Left kidney (tissue), 2 donors: ENCODE measurements around the gene PLCL2. TPM values are rescaled to one million over a fixed set of nuclear protein-coding genes. Genes with fewer than 3 reads are reported as not detected.
"Not testable (repeated sequence)": the region's sequence is repeated elsewhere in the genome, so short reads cannot be mapped to it uniquely, and the experiment has no call there.

Experiments
- DNase-seq: peaks from one replicate; pipeline ENCODE4 v3.0.0-alpha.2; 2013
- polyA plus RNA-seq: library from polyadenylated mRNA; unstranded; fragments of 120-200 nt; gene quantifications from one replicate; pipeline ENCODE4 v1.2.1, GENCODE V29; 2013; ENCODE audit not compliant: insufficient read length

The PLCL2 gene
- polyA plus RNA-seq, 1 donor, result 16.4 TPM

DNA sequence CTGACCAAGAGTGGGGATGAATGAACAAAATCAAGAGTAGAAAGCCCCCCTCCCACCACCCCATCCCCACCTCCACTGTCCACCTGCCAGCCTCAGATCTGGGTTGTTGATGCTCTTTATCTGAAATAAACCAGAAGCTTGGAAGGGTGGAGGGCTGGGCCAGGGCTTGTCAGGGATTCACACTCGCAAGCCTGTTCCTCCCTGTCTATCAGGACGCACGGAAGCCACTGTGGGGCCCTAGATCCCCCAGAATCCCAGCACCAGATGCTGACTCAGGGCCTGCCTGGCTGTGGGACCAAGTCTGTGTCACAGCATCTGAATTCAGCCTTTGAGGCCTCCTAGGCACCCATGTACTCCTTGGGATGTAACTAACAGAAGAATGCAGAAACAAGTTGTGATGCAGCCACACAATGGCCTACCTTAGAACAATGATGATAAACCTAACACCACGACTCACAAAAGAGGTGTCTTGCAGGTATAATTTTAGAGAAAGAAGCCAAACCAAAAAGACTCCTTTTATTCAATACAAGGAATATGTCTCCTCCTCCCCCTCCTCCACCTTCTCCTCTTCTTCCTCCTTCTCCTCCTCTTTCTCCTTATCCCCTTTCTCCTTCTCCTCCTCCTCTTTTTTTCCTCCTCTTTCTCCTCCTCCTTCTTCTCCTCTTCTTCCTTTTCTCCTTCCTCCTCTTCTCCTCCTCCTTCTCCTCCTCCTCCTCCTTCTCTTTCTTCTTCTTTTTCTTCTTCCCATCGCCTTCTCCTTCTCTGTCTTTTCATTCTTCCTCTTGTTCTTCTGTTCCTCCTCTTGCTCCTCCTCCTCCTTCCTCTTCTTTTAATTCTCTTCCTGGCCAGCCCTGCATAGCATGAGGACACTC is 234.7 kb downstream of the PLCL2 start:
- no peak for DNase-seq

GRCh38 chr3:17120115-17120514 is 235.4 kb downstream of the PLCL2 start:
- DNase-seq, result no peak

DNA sequence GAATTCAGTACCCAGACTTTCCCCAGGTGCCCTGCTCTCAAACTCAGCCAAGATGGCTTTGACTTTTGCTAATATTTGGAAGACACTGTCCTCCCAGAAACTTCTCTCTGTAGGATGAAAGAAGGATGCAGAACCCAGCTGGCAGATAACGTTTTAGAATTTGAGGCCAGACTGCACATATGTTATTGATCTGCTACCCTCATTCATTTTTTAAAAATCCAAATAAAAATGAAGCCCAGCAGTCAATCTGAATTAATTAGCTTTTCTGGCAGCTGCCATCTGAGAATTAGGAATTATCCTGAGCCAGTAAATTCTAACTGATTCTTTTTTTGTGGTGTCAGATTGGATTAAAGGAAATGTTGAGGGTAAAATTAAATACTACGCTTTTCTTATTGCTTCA is 236.6 kb downstream of the PLCL2 start:
- no peak for DNase-seq

DNA sequence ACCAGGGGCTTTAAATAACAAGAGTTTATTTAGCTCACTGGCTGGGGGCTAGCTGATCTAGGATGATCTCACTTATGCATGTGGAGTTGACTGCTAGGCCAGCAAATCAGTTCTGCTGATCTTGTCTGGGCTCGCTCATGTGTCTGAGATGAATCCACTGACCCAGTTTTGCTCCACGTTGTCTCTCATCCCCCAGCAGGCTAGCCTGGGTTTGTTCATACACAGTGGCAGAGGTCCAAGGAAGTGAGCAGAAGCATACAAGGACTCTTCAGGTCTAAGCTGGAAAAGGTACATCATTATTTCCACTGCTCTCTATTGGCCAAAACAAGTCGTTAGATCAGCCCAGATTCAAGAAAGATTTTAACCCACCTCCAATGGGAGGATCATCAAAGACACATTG is 238.0 kb downstream of the PLCL2 start:
- no peak for DNase-seq

DNA sequence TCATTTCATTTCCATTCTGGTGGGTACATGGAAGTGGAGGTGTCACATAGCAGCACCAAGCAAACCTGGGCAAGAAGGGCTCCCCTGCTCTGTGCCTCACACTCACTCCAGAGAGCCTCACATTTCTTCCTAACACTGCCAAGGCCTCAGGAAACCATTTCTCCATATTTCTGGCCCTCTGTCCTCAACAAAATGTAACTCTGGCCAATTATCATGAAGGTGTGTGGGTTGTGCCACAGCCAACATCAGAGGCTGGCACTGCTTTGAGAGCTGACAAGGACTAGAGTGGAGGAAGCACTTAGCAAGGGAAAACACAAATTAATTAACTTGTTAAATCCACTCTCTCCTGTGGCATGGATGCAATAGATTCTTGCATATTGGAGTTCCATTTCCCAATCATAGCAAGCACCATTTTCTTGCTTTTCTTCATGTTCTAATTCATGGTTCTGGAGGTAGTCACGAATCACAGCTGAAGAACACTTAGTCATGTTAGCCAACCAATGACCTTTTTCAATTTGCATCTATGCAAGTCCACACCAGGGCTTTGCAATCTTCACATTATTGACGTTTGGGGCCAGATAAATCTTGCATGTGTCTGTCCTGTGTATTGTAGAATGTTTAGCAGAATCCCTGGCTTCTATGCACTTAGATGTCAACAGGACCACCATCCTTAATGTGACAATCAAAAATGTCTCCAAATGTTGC is 241.1 kb downstream of the PLCL2 start:
- DNase-seq, result no peak

DNA sequence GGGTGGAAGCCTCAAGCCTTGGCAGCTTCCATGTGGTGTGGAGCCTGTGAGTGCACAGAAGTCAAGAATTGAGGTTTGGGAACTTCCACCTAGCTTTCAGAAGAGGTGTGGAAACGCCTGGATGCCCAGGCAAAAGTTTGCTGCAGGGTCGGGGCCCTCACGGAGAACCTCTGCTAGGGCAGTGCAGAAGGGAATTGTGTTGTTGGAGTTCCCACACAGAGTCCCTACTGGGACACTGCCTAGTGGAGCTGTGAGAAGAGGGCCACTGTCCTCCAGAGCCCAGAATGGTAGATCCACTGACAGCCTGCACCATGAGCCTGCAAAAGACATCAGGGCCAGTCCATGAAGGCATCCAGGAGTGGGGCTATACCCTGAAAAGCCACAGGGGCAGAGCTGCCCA is 243.9 kb downstream of the PLCL2 start:
- DNase-seq, result not testable (repeated sequence)

- no peak for DNase-seq
Measured at GRCh38 chr3:17129556-17129955, 244.8 kb downstream of the PLCL2 start.

DNA sequence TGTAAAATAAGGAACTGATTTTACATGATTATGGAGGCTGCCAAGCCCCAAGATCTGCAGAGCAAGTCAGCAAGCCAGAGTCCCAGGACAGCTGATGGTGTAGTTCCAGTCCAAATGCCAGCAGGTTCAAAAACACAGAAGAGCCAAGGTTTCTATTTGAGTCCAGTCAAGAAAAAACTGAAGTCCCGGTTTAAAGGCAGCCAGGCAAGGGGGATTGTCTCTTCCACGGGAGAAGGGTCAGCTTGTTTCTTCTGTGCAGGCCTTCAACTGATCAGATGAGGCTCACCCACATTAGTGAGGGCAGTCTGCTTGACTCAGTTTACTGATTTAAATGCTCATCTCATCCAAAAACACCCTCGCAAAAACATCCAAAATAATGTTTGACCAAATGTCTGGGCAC is 246.2 kb downstream of the PLCL2 start:
- DNase-seq, result no peak

DNA sequence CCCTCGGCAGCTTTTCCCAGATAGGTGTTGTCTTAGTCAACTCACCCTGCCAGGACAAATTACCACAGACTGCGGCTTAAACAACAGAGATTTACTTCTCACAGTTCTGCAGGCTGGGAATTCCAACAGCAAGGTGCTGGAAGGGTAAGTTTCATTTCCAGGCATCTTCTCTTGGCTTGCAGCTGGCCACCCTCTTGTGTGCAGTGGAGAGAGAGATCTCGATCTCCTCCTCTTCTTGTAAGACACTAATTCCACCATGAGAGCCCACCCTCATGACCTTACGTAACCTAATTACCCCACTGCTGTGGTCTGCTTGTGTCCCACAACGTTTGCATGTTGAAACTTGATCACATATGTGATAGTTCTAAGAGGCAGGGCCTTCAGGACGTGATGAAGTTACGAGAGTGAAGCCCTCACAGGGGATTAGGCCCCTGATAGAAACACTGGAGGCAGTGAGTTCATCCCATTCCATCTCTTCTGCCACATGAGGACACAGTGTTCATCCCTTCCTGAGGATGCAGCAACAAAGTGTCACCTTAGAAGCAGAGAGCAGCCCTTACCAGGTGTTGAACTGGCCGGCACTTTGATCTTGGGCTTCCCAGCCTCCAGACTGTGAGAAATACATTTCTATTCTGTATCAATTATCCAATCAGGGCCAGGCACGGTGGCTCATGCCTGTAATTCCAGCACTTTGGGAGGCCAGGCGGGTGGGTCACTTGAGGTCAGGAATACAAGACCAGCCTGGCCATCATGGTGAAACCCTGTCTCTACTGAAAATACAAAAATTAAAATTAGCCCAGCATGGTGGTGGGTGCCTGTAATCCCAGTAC is 247.7 kb downstream of the PLCL2 start:
- DNase-seq, result no peak

DNA sequence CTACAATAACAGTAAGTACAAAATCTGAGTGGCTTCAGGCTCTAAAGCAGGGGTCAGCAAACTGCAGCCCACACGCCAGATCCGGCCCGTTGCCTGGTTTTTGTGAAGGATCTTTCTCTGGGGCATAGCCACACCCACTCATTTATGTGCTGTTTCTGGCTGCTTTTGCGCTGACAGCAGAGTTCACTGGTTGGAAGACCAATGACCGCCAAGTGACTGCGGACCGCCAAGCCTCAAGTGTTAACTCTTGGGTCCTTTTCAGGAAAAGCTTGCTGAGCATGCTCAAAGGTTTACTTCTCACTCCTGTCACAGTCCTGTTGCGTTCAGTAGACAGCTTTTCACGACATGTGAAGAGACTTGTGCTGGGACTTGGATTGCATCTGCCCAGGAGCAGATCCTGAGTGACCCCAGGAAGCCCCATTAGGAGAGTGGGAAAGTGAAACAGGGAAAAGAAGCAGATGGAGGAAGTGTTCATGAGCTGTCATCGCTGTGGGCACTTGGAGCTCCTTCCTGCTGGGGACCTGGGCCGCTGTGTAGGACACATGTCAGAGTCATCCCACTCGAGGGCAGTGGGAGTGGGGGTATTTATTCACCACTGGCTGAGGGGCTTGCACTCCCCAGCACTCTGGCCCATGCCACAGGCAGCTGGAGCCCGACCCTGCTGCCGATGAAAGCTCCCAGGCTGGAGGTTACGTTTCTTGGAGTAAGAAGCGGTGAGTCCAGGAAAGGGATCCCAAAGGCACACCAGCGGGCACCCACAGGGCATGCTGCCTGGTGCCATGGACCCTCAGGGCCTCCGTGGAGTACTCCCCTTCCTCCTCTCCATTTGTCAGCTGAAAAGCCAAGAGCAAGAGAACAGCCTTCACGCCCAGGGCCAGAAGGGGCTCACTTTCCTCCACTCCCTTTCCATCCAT is 249.1 kb downstream of the PLCL2 start:
- DNase-seq, result no peak

GRCh38 chr3:17135696-17136095 is 250.9 kb downstream of the PLCL2 start:
- DNase-seq, result peak; percentile 30

GRCh38 chr3:17136136-17136721 is 251.5 kb downstream of the PLCL2 start:
- peak; percentile 74 for DNase-seq

DNA sequence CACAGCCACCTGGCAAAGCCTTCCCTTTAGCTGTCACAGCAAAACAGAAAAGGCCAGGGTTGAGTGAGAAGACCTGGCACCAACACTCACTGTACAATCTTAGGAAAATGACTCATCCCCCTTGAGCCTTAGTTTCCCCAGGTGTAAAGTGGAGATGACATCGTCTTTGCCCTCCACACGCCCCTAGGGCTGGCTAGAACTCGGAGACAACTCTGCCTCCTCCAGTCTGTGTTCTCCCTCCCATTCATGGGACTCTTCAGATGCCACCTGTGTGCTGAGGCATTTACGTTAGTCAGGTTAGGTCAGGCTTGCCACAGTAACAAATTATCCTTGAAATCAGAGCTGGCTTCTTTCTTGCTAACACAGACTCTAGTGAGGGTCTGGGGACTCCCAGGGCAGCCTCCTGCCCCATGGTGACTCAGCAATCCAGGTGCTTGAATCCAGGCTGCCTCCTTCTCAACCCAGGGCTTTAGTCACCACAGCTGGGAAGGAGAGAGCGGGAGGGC is 252.6 kb downstream of the PLCL2 start:
- DNase-seq, result no peak

GRCh38 chr3:17138246-17139039 is 253.7 kb downstream of the PLCL2 start:
- DNase-seq, result no peak
